ENCODE results near the gene RAB27A. TPM values are rescaled to one million over a fixed set of nuclear protein-coding genes. Genes with fewer than 3 reads are reported as not detected.

Gene RAB27A
- polyA plus RNA-seq, 1 of the 3 experiments (the other 2 are of a cell fraction): 9.6 TPM

DNA sequence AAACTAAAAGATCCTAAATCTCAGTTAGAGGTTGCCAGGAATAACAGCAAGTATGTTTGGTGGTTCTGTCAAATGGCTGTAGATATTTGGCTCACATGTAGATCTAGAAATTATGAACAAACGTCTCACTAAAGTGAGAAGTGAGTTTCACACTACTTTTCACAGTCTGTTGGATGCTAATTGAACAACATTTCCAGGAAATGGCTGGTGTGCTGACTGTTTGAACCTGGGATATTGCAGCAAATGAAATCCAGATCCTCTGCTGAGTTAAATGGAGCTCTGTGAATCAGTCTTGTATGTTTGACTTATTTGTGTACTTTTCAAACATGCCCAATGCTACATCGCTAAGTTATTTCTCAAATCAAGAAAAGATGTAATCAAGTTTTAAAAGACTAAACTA lies 71.6 kb downstream of the RAB27A start:
- no peak overlapping the region for H2AFZ ChIP-seq (ENCODE audit: low read depth)
- POLR2A ChIA-PET: interaction anchor here (0.7 to 1.3 kb wide), 4 partner anchors 64 to 190 kb away, joined by 3 to 5 read pairs (median 4); partner anchors contain the start of genes CCPG1 and PIERCE2

DNA sequence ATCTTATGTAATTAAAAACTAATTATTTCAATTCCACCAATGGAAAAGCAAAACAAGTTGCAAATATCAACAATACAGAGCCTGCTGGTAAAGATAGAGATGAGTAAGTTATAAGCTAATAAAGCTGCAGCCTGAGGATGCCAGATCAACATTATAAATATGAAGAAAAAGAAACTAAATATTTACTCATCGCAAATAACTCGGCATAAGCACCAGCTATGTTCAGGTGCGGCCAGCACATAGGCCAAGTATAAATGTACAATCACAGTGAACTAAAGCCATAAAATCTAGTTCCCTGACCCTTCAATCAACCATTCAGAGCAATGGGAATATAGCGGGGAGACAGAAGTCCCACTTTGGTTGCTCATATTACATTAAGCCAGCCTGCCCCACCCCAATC lies 85.1 kb downstream of the RAB27A start:
- H3F3A ChIP-seq (replicated peaks; ENCODE audit: insufficient read depth): no peaks in the 10 kb centered on the region
- WGBS (ENCODE audit: low lambda C conversion rate): 79% methylated on average over 4 of the region's 4 CpGs
- no peaks in the 10 kb centered on the region for H3K79me2 ChIP-seq (ENCODE audit: insufficient read depth)
- no peaks in the 10 kb centered on the region; the same call in 1 of the 2 replicates for H3K9me2 ChIP-seq
- H2AFZ ChIP-seq (ENCODE audit: low read depth): no peak overlapping the region
- no peak overlapping the region for H3K9ac ChIP-seq
- no peaks in the 10 kb centered on the region for H3K4me1 ChIP-seq (ENCODE audit: control insufficient read depth in 1 of 2, insufficient read depth in 2 of 2, low read depth in 1 of 2, low read length in 1 of 2)
- no peaks in the 10 kb centered on the region for H3K9me3 ChIP-seq
- H4K20me1 ChIP-seq (ENCODE audit: insufficient read depth): no peaks in the 10 kb centered on the region
- no peaks in the 10 kb centered on the region for H3K27me3 ChIP-seq (ENCODE audit: insufficient read depth)
- ChIA-PET CTCF (no interaction called here), POLR2A (no interaction called here)
- TF ChIP-seq RXRA (IDR thresholded peaks at IDR 0.05; ENCODE audit: borderline replicate concordance, low read depth) (no peak), GATA2 (CRISPR knock-in tag; IDR thresholded peaks at IDR 0.05) (no peak), SMC3 (IDR thresholded peaks at IDR 0.05; ENCODE audit: low read depth, low read length) (no peak), RAD21 (IDR thresholded peaks at IDR 0.05; ENCODE audit: low read length) (no peak), CHD2 (IDR thresholded peaks at IDR 0.05; ENCODE audit: low read length, partially characterized antibody) (no peak), EZH2phosphoT487 (IDR thresholded peaks at IDR 0.05; ENCODE audit: borderline replicate concordance, low read depth) (no peak), RCOR1 (IDR thresholded peaks at IDR 0.05; ENCODE audit: low read length) (no peak), JUND (IDR thresholded peaks at IDR 0.05) (no peak), NRF1 (IDR thresholded peaks at IDR 0.05; ENCODE audit: low read depth, low read length) (no peak), RFX5 (IDR thresholded peaks at IDR 0.05; ENCODE audit: low read length) (no peak), POLR2AphosphoS5 (IDR thresholded peaks at IDR 0.05; ENCODE audit: low read depth, low read length) (no peak), MEF2A (IDR thresholded peaks at IDR 0.05; ENCODE audit: borderline replicate concordance, low read depth) (no peak), YY1 (IDR thresholded peaks at IDR 0.05; ENCODE audit: low read depth) (no peak), ELF1 (IDR thresholded peaks at IDR 0.05) (no peak), EP300 (IDR thresholded peaks at IDR 0.05; ENCODE audit: borderline replicate concordance in 1 of 2, low read depth in 1 of 2, low read length in 1 of 2) (no peak), GABPA (IDR thresholded peaks at IDR 0.05; ENCODE audit: low read depth) (no peak), TEAD4 (IDR thresholded peaks at IDR 0.05; ENCODE audit: borderline replicate concordance, insufficient read depth) (no peak)
- TF ChIP-seq, protein P1, sequence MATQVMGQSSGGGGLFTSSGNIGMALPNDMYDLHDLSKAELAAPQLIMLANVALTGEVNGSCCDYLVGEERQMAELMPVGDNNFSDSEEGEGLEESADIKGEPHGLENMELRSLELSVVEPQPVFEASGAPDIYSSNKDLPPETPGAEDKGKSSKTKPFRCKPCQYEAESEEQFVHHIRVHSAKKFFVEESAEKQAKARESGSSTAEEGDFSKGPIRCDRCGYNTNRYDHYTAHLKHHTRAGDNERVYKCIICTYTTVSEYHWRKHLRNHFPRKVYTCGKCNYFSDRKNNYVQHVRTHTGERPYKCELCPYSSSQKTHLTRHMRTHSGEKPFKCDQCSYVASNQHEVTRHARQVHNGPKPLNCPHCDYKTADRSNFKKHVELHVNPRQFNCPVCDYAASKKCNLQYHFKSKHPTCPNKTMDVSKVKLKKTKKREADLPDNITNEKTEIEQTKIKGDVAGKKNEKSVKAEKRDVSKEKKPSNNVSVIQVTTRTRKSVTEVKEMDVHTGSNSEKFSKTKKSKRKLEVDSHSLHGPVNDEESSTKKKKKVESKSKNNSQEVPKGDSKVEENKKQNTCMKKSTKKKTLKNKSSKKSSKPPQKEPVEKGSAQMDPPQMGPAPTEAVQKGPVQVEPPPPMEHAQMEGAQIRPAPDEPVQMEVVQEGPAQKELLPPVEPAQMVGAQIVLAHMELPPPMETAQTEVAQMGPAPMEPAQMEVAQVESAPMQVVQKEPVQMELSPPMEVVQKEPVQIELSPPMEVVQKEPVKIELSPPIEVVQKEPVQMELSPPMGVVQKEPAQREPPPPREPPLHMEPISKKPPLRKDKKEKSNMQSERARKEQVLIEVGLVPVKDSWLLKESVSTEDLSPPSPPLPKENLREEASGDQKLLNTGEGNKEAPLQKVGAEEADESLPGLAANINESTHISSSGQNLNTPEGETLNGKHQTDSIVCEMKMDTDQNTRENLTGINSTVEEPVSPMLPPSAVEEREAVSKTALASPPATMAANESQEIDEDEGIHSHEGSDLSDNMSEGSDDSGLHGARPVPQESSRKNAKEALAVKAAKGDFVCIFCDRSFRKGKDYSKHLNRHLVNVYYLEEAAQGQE (IDR thresholded peaks at IDR 0.05; ENCODE audit: low read depth, low read length): no peak
- TF ChIP-seq, protein P2, sequence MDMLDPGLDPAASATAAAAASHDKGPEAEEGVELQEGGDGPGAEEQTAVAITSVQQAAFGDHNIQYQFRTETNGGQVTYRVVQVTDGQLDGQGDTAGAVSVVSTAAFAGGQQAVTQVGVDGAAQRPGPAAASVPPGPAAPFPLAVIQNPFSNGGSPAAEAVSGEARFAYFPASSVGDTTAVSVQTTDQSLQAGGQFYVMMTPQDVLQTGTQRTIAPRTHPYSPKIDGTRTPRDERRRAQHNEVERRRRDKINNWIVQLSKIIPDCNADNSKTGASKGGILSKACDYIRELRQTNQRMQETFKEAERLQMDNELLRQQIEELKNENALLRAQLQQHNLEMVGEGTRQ (IDR thresholded peaks at IDR 0.05; ENCODE audit: borderline replicate concordance, low read depth, low read length): no peak
- TF ChIP-seq, protein P3, sequence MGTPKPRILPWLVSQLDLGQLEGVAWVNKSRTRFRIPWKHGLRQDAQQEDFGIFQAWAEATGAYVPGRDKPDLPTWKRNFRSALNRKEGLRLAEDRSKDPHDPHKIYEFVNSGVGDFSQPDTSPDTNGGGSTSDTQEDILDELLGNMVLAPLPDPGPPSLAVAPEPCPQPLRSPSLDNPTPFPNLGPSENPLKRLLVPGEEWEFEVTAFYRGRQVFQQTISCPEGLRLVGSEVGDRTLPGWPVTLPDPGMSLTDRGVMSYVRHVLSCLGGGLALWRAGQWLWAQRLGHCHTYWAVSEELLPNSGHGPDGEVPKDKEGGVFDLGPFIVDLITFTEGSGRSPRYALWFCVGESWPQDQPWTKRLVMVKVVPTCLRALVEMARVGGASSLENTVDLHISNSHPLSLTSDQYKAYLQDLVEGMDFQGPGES (IDR thresholded peaks at IDR 0.05; ENCODE audit: low read depth, low read length): no peak
- no peaks in the 10 kb centered on the region for H3K36me3 ChIP-seq (replicated peaks in 1 of 2; ENCODE audit: control insufficient read depth in 1 of 2, insufficient read depth in 2 of 2, low read length in 1 of 2)
- no peak overlapping the region for H3K27ac ChIP-seq (ENCODE audit: low read depth in 2 of 2, low read length in 1 of 2)
- no peak overlapping the region for H3K4me2 ChIP-seq
- no peak for DNase-seq
- H3K4me3 ChIP-seq (ENCODE audit: low read depth in 2 of 2, low read length in 1 of 2): no peak overlapping the region

More for the DNA sequence above, 71.6 kb downstream of the RAB27A start:
- no peaks in the 10 kb centered on the region for H3F3A ChIP-seq (replicated peaks; ENCODE audit: insufficient read depth)
- no peaks in the 10 kb centered on the region for H3K36me3 ChIP-seq (replicated peaks in 1 of 2; ENCODE audit: control insufficient read depth in 1 of 2, insufficient read depth in 2 of 2, low read length in 1 of 2)
- 79% methylated on average over 2 of the region's 2 CpGs for WGBS (ENCODE audit: low lambda C conversion rate)
- CTCF ChIA-PET: interaction anchor here (0.7 to 4.4 kb wide), 14 partner anchors 11 to 679 kb away, joined by 3 to 43 read pairs (median 6); partner anchors contain the start of genes CCPG1, PIERCE2, PIGB and PIGBOS1
- peak; percentile 44 for DNase-seq
- TF ChIP-seq CHD2 (IDR thresholded peaks at IDR 0.05; ENCODE audit: low read length, partially characterized antibody): peak; percentile 21
- TF ChIP-seq MEF2A (IDR thresholded peaks at IDR 0.05; ENCODE audit: borderline replicate concordance, low read depth): no peak
- peak in 1 of 2 experiments; percentile 68; a peak in 2 of 4 replicates for TF ChIP-seq EP300 (IDR thresholded peaks at IDR 0.05; ENCODE audit: borderline replicate concordance in 1 of 2, low read depth in 1 of 2, low read length in 1 of 2)
- no peak for TF ChIP-seq JUND (IDR thresholded peaks at IDR 0.05)
- H3K4me3 ChIP-seq (ENCODE audit: low read depth in 2 of 2, low read length in 1 of 2): no peak overlapping the region
- H3K9me3 ChIP-seq: no peaks in the 10 kb centered on the region
- peak overlapping the region; percentile 8 to 95; a peak in 3 of 4 replicates for H3K27ac ChIP-seq (ENCODE audit: low read depth in 2 of 2, low read length in 1 of 2)
- H3K9ac ChIP-seq: no peak overlapping the region
- H3K27me3 ChIP-seq (ENCODE audit: insufficient read depth): no peaks in the 10 kb centered on the region
- no peaks in the 10 kb centered on the region for H3K79me2 ChIP-seq (ENCODE audit: insufficient read depth)
- no peaks in the 10 kb centered on the region for H3K9me2 ChIP-seq
- H3K4me2 ChIP-seq: no peak overlapping the region
- no peaks in the 10 kb centered on the region for H4K20me1 ChIP-seq (ENCODE audit: insufficient read depth)
- peaks cover 0 to 6% of the 10 kb centered on the region in 2 experiments; a peak in 2 of 4 replicates for H3K4me1 ChIP-seq (ENCODE audit: control insufficient read depth in 1 of 2, insufficient read depth in 2 of 2, low read depth in 1 of 2, low read length in 1 of 2)
